Spleen (tissue), 7 donors: Measurements from ENCODE around the gene CSNK2A1.

Source experiments
- CTCF ChIP-seq, 11 experiments: fragments of 200-600 bp in 7 of 11; fragments of 450-650 bp in 4 of 11; sonication (generic) in 4 of 11; IDR thresholded peaks in 8 of 11; conservative IDR thresholded peaks in 3 of 11; 1 replicate in 7 of 11; 2 replicates in 4 of 11; pipeline versions ENCODE4 v1.4.0 to v1.8.0; 2016 to 2021; ENCODE audit warnings: antibody characterized with exemption in 11 of 11, inconsistent platforms in 4 of 11, mild to moderate bottlenecking in 1 of 11
- POLR2A ChIP-seq, 3 donors: fragments of 450-650 bp; IDR thresholded peaks; one replicate each; pipeline ENCODE4 v1.5.1; 2017; ENCODE audit warnings: antibody characterized with exemption in 3 of 3, mild to moderate bottlenecking in 1 of 3
- POLR2AphosphoS5 ChIP-seq, 3 donors: sonication (generic); formaldehyde crosslinking; IDR thresholded peaks; one replicate each; pipeline ENCODE4 v1.5.1; 2017; ENCODE audit warnings: antibody characterized with exemption in 3 of 3
- donor health status: DM: no; HTN: no; CAD: no; lungs with moderate emphysema.
- donor health status: DM: no; HTN: no; CAD: no.
- donor health status: DM: no; HTN: no; CAD: no.

- no peak for TF ChIP-seq POLR2A (IDR thresholded peaks at IDR 0.05)
- TF ChIP-seq CTCF (IDR thresholded peaks at IDR 0.05 in 8 of 11, conservative IDR thresholded peaks at IDR 0.05 in 3 of 11) = peak; percentile 53 to 87 (median 82)
- TF ChIP-seq POLR2AphosphoS5 (IDR thresholded peaks at IDR 0.05) = no peak
Measured at GRCh38 chr20:561437-562231, 18.0 kb upstream of the CSNK2A1 start.
